NB4 (cell line): ENCODE measurements around the gene SDF4.

ENCODE experiments used
- POLR2A ChIP-seq: IDR thresholded peaks from 2 replicates; pipeline ENCODE4 v1.6.1; 2011; ENCODE audit warnings: mild to moderate bottlenecking; ENCODE audit not compliant: insufficient read length; ENCODE audit errors: extremely low read depth
- TF ChIP-seq, protein P1 (sequence below): IDR thresholded peaks from one replicate; pipeline ENCODE4 v1.5.1; 2012; ENCODE audit warnings: low read depth, low read length
- TF ChIP-seq, protein P2 (sequence below): IDR thresholded peaks from 2 replicates; pipeline ENCODE4 v1.6.1; 2011; ENCODE audit warnings: low read depth, low read length

- no peak for TF ChIP-seq POLR2A
- TF ChIP-seq, protein P1, sequence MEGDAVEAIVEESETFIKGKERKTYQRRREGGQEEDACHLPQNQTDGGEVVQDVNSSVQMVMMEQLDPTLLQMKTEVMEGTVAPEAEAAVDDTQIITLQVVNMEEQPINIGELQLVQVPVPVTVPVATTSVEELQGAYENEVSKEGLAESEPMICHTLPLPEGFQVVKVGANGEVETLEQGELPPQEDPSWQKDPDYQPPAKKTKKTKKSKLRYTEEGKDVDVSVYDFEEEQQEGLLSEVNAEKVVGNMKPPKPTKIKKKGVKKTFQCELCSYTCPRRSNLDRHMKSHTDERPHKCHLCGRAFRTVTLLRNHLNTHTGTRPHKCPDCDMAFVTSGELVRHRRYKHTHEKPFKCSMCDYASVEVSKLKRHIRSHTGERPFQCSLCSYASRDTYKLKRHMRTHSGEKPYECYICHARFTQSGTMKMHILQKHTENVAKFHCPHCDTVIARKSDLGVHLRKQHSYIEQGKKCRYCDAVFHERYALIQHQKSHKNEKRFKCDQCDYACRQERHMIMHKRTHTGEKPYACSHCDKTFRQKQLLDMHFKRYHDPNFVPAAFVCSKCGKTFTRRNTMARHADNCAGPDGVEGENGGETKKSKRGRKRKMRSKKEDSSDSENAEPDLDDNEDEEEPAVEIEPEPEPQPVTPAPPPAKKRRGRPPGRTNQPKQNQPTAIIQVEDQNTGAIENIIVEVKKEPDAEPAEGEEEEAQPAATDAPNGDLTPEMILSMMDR, result no peak
- TF ChIP-seq, protein P2, sequence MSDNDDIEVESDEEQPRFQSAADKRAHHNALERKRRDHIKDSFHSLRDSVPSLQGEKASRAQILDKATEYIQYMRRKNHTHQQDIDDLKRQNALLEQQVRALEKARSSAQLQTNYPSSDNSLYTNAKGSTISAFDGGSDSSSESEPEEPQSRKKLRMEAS, result no peak
Measured at GRCh38 chr1:1245817-1246576, 14.2 kb upstream of the SDF4 start.
